ENCODE results near the gene KCNJ1. TPM values are rescaled to one million over a fixed set of nuclear protein-coding genes. Genes with fewer than 3 reads are reported as not detected.
A peak's percentile ranks its signal among the peaks of the same experiment; 100 is the strongest.

KCNJ1 gene
- polyA plus RNA-seq, 1 of the 3 experiments (the other 2 are of a cell fraction) = not detected

DNA sequence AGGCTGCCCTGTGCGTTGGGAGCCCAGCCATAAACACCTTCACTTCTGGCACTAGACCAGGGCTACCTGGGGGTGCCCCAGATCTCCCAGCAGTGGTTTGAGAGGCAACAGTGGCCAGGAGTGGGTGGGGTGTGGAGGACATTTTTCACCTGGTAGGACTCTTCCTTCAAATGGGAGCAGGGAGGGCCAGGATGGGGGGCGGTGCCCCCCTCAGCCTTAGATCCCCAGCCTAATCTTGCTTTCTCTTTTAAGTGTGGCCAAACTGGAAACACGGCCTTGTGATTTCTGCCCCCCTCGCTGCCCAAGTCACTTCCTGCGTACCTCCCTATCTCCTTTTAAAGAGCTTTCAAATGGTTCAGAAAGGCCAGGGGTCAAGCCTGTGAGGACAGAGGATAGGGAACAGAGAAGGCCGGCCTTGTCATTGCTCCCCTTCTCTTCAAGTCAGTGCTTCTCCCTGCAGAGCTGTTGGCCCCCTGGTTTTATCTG lies 24.9 kb upstream of the KCNJ1 start:
- Histone ChIP-seq H3K4me2 (no peak overlapping the region), H3K27ac (ENCODE audit: low read depth in 2 of 2, low read length in 1 of 2) (no peak overlapping the region), H3K4me3 (ENCODE audit: low read depth in 2 of 2, low read length in 1 of 2) (no peak overlapping the region), H3F3A (replicated peaks; ENCODE audit: insufficient read depth) (no peaks in the 10 kb centered on the region), H2AFZ (ENCODE audit: low read depth) (no peak overlapping the region), H3K9me2 (no peaks in the 10 kb centered on the region), H3K9me3 (no peaks in the 10 kb centered on the region), H3K9ac (no peak overlapping the region), H3K27me3 (ENCODE audit: insufficient read depth) (peaks cover 11% of the 10 kb centered on the region; the same call in 1 of the 2 replicates), H3K79me2 (ENCODE audit: insufficient read depth) (no peaks in the 10 kb centered on the region), H4K20me1 (ENCODE audit: insufficient read depth) (no peaks in the 10 kb centered on the region), H3K36me3 (replicated peaks in 1 of 2; ENCODE audit: control insufficient read depth in 1 of 2, insufficient read depth in 2 of 2, low read length in 1 of 2) (no peaks in the 10 kb centered on the region), H3K4me1 (ENCODE audit: control insufficient read depth in 1 of 2, insufficient read depth in 2 of 2, low read depth in 1 of 2, low read length in 1 of 2) (peaks cover 0 to 27% of the 10 kb centered on the region in 2 experiments; a peak in 2 of 4 replicates)
- ChIA-PET POLR2A (no interaction called here), CTCF (interaction anchor here (0.9 to 13.1 kb wide), 6 partner anchors 7 to 440 kb away, joined by 3 to 872 read pairs (median 22); partner anchors contain the start of gene TP53AIP1)
- DNase-seq = no peak
- no peak for TF ChIP-seq TEAD4 (IDR thresholded peaks at IDR 0.05; ENCODE audit: borderline replicate concordance, insufficient read depth)
- no peak for TF ChIP-seq RCOR1 (IDR thresholded peaks at IDR 0.05; ENCODE audit: low read length)
- WGBS (ENCODE audit: low lambda C conversion rate) = 97% methylated on average over 5 of the region's 6 CpGs

DNA sequence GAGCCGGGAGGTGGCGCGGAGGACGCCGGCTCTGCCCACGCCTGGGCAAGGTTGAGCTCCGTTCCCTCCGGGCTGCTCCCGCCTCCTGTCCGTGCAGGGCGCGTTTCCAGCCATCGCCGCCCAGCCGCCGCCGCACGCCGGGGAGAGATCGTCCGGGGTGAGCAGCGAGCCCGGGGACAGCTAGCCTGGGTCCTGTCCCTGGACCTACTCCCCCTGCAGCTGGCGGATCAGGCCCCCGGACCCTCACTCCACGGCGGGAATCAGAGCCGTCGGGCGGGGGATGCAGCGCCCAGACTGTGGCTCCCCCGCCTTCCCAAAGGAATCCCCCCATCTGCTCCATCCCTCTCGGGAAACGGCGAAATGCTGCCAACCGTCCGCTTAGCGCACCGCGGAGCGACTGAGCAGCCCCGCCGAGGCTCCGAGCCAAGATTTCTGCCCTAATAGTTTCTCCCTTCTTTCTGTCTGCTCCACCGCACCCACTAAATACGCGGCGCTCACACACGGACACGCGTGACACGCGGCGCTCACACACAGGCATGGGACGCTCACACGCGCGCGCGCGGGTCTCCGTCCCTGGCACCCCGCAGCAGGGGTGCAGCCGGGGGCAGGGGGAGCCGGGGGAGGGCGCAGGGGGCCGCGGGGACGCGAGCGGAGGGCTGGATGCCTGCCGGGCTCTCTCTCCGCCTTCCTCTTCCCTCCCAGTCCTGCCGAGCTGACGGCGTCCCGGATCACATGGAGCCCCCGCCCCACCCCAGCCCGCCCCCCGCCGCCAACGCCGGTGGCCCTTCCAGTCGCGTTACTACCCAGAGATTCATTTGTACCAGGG lies 23.7 kb upstream of the KCNJ1 start, which contains the start of gene KCNJ5:
KCNJ5 (plus strand) TSS at position 814 of the 826 bp plus-strand sequence. CDS start 19,918 bp downstream, outside the sequence.
- POLR2A ChIA-PET = interaction anchor here (1.1 kb wide), 1 partner anchor 66 kb away, joined by 4 read pairs; no protein-coding TSS in a partner anchor
- WGBS (ENCODE audit: low lambda C conversion rate) = 1% methylated on average over 44 of the region's 85 CpGs

DNA sequence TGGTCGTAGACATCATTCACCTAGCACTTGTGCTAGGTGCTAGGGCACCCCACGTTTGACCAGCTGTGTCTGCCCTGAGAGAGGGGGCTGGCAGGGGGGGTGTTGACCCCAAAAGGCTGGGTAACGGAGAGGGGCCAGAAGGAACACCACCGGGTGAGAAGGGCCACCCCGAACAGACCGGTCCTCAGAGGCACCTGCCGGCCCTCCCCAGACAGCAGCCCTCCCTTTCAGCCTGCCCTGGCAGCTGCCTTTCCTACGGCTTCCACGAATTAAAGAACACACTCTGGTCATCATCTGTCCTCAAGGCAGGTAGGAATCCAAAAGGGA lies 23.1 kb upstream of the KCNJ1 start:
- H3K4me2 ChIP-seq = peak overlapping the region; percentile 94
- H3K4me1 ChIP-seq (ENCODE audit: control insufficient read depth in 1 of 2, insufficient read depth in 2 of 2, low read depth in 1 of 2, low read length in 1 of 2) = peaks cover 0 to 20% of the 10 kb centered on the region in 2 experiments; a peak in 2 of 4 replicates
- no peaks in the 10 kb centered on the region for H3K36me3 ChIP-seq (replicated peaks in 1 of 2; ENCODE audit: control insufficient read depth in 1 of 2, insufficient read depth in 2 of 2, low read length in 1 of 2)
- ChIA-PET CTCF (interaction anchor here (0.9 to 13.1 kb wide), 4 partner anchors 10 to 58 kb away, joined by 3 to 872 read pairs (median 103); partner anchors contain the start of gene TP53AIP1), POLR2A (interaction anchor here (1.1 kb wide), 1 partner anchor 66 kb away, joined by 4 read pairs; no protein-coding TSS in a partner anchor)
- H3K79me2 ChIP-seq (ENCODE audit: insufficient read depth) = no peaks in the 10 kb centered on the region
- no peaks in the 10 kb centered on the region for H3K9me2 ChIP-seq
- peaks cover 11% of the 10 kb centered on the region; the same call in 1 of the 2 replicates for H3K27me3 ChIP-seq (ENCODE audit: insufficient read depth)
- H2AFZ ChIP-seq (ENCODE audit: low read depth) = 0 out of 2 replicates have a peak overlapping the region, but pooled peaks have one; percentile 35
- TF ChIP-seq EP300 (IDR thresholded peaks at IDR 0.05; ENCODE audit: borderline replicate concordance in 1 of 2, low read depth in 1 of 2, low read length in 1 of 2) = no peak
- TF ChIP-seq TCF12 (IDR thresholded peaks at IDR 0.05) = no peak
- TF ChIP-seq, protein P1, sequence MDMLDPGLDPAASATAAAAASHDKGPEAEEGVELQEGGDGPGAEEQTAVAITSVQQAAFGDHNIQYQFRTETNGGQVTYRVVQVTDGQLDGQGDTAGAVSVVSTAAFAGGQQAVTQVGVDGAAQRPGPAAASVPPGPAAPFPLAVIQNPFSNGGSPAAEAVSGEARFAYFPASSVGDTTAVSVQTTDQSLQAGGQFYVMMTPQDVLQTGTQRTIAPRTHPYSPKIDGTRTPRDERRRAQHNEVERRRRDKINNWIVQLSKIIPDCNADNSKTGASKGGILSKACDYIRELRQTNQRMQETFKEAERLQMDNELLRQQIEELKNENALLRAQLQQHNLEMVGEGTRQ (IDR thresholded peaks at IDR 0.05; ENCODE audit: borderline replicate concordance, low read depth, low read length) = no peak
- TF ChIP-seq NRF1 (IDR thresholded peaks at IDR 0.05; ENCODE audit: low read depth, low read length) = no peak
- no peak for TF ChIP-seq GABPA (IDR thresholded peaks at IDR 0.05; ENCODE audit: low read depth)
- H3K4me3 ChIP-seq (ENCODE audit: low read depth in 2 of 2, low read length in 1 of 2) = peak overlapping the region; percentile 53 to 65
- H3K9ac ChIP-seq = no peak overlapping the region
- peak; percentile 43 for DNase-seq
- H3K9me3 ChIP-seq = no peaks in the 10 kb centered on the region
- no peaks in the 10 kb centered on the region for H3F3A ChIP-seq (replicated peaks; ENCODE audit: insufficient read depth)
- no peak overlapping the region for H3K27ac ChIP-seq (ENCODE audit: low read depth in 2 of 2, low read length in 1 of 2)
- 13% methylated on average over 4 of the region's 9 CpGs for WGBS (ENCODE audit: low lambda C conversion rate)
- H4K20me1 ChIP-seq (ENCODE audit: insufficient read depth) = no peaks in the 10 kb centered on the region

More for the DNA sequence above, 23.7 kb upstream of the KCNJ1 start, which contains the start of gene KCNJ5:
- Histone ChIP-seq H3K9me3 (no peaks in the 10 kb centered on the region), H3K9ac (no peak within 1 kb of the TSS), H3K27ac (ENCODE audit: low read depth in 2 of 2, low read length in 1 of 2) (no peak within 1 kb of the TSS), H3K36me3 (replicated peaks in 1 of 2; ENCODE audit: control insufficient read depth in 1 of 2, insufficient read depth in 2 of 2, low read length in 1 of 2) (no peaks in the 10 kb centered on the region), H3F3A (replicated peaks; ENCODE audit: insufficient read depth) (no peaks in the 10 kb centered on the region), H2AFZ (ENCODE audit: low read depth) (0 out of 2 replicates have a peak within 1 kb of the TSS, but pooled peaks have one; percentile 35), H3K27me3 (ENCODE audit: insufficient read depth) (peaks cover 11% of the 10 kb centered on the region; the same call in 1 of the 2 replicates), H3K4me1 (ENCODE audit: control insufficient read depth in 1 of 2, insufficient read depth in 2 of 2, low read depth in 1 of 2, low read length in 1 of 2) (peaks cover 0 to 26% of the 10 kb centered on the region in 2 experiments; a peak in 2 of 4 replicates), H3K79me2 (ENCODE audit: insufficient read depth) (no peaks in the 10 kb centered on the region), H4K20me1 (ENCODE audit: insufficient read depth) (no peaks in the 10 kb centered on the region), H3K9me2 (no peaks in the 10 kb centered on the region), H3K4me3 (ENCODE audit: low read depth in 2 of 2, low read length in 1 of 2) (peak within 1 kb of the TSS; percentile 53 to 65), H3K4me2 (peak within 1 kb of the TSS; percentile 94)
- peak; percentile 84 for DNase-seq
- TF ChIP-seq TEAD4 (IDR thresholded peaks at IDR 0.05; ENCODE audit: borderline replicate concordance, insufficient read depth) (no peak), FOXJ3 (CRISPR knock-in tag; IDR thresholded peaks at IDR 0.05) (no peak), MXI1 (IDR thresholded peaks at IDR 0.05; ENCODE audit: low read depth, low read length) (peak; percentile 44; the same call in 1 of the 2 replicates)
- CTCF ChIA-PET = interaction anchor here (0.6 to 13.1 kb wide), 7 partner anchors 10 to 733 kb away, joined by 3 to 872 read pairs (median 4); partner anchors contain the start of gene TP53AIP1
